ENCODE data around the gene PIGS.
A peak's percentile ranks its signal among the peaks of the same experiment; 100 is the strongest.
"Not testable (repeated sequence)": the region's sequence is repeated elsewhere in the genome, so short reads cannot be mapped to it uniquely, and the experiment has no call there.

PIGS gene

GRCh38 chr17:28571361-28572122 lies at the start of gene PIGS:
Gene PIGS (minus strand): TSS chr17:28571524. CDS start chr17:28571496, 28 bp downstream.
- FAIRE-seq (peak; percentile 92), DNase-seq (ENCODE audit: insufficient read length, low spot score) (peak; percentile 99)

GRCh38 chr17:28620010-28620409 lies 48.7 kb upstream of the PIGS start:
- FAIRE-seq = no peak

GRCh38 chr17:28618464-28618863 lies 47.1 kb upstream of the PIGS start:
- no peak for FAIRE-seq
- DNase-seq (ENCODE audit: insufficient read length, low spot score) = no peak

More at GRCh38 chr17:28620010-28620409, 48.7 kb upstream of the PIGS start:
- no peak for DNase-seq (ENCODE audit: insufficient read length, low spot score)

GRCh38 chr17:28616281-28616680 lies 45.0 kb upstream of the PIGS start:
- no peak for DNase-seq (ENCODE audit: insufficient read length, low spot score)
- FAIRE-seq = no peak

- DNase-seq (ENCODE audit: insufficient read length, low spot score) (no peak), FAIRE-seq (no peak)
Observed at GRCh38 chr17:28615260-28615940, 44.1 kb upstream of the PIGS start.

GRCh38 chr17:28613931-28614381 lies 42.6 kb upstream of the PIGS start, which contains the start of gene RSKR:
Gene RSKR (minus strand): TSS chr17:28614185. CDS start chr17:28614161, 24 bp downstream.
- DNase-seq (ENCODE audit: insufficient read length, low spot score) = no peak
- no peak for FAIRE-seq

- no peak for FAIRE-seq
Observed at GRCh38 chr17:28612936-28613872, 41.9 kb upstream of the PIGS start.

GRCh38 chr17:28612531-28612930 lies 41.2 kb upstream of the PIGS start:
- FAIRE-seq = no peak
- DNase-seq (ENCODE audit: insufficient read length, low spot score) = no peak

More at GRCh38 chr17:28612936-28613872, 41.9 kb upstream of the PIGS start:
- peak; percentile 53 for DNase-seq (ENCODE audit: insufficient read length, low spot score)

GRCh38 chr17:28610376-28610775 lies 39.1 kb upstream of the PIGS start:
- DNase-seq (ENCODE audit: insufficient read length, low spot score) = no peak
- no peak for FAIRE-seq

- DNase-seq (ENCODE audit: insufficient read length, low spot score); FAIRE-seq: not testable (repeated sequence)
Observed at GRCh38 chr17:28604031-28604430, 32.7 kb upstream of the PIGS start.

GRCh38 chr17:28599311-28600184 lies 28.2 kb upstream of the PIGS start:
- FAIRE-seq (no peak), DNase-seq (ENCODE audit: insufficient read length, low spot score) (peak; percentile 66)

- peak; percentile 86 for FAIRE-seq
Observed at GRCh38 chr17:28598799-28599310, 27.5 kb upstream of the PIGS start, which contains the start of gene SPAG5. Gene SPAG5 (minus strand): TSS chr17:28599025. CDS start chr17:28598946, 79 bp downstream.

GRCh38 chr17:28598389-28598788 lies 27.1 kb upstream of the PIGS start:
- FAIRE-seq (no peak), DNase-seq (ENCODE audit: insufficient read length, low spot score) (peak; percentile 20)

More at GRCh38 chr17:28598799-28599310, 27.5 kb upstream of the PIGS start, which contains the start of gene SPAG5:
- DNase-seq (ENCODE audit: insufficient read length, low spot score) = peak; percentile 99

- FAIRE-seq = no peak
- DNase-seq (ENCODE audit: insufficient read length, low spot score) = no peak
Observed at GRCh38 chr17:28597606-28598383, 26.5 kb upstream of the PIGS start.

GRCh38 chr17:28592260-28592659 lies 20.9 kb upstream of the PIGS start:
- DNase-seq (ENCODE audit: insufficient read length, low spot score) = no peak
- FAIRE-seq = no peak

GRCh38 chr17:28585851-28586250 lies 14.5 kb upstream of the PIGS start:
- DNase-seq (ENCODE audit: insufficient read length, low spot score) (no peak), FAIRE-seq (no peak)

GRCh38 chr17:28584434-28584833 lies 13.1 kb upstream of the PIGS start:
- DNase-seq (ENCODE audit: insufficient read length, low spot score) (no peak), FAIRE-seq (no peak)

- FAIRE-seq (no peak), DNase-seq (ENCODE audit: insufficient read length, low spot score) (no peak)
Observed at GRCh38 chr17:28582513-28582912, 11.2 kb upstream of the PIGS start.

All from HTR-8/SVneo (cell line).